ENCODE results near the gene CCDC149. TPM values are rescaled to one million over a fixed set of nuclear protein-coding genes. Genes with fewer than 3 reads are reported as not detected.

The CCDC149 gene
- total RNA-seq, 1 experiment from 2014 or later, result 0.92 TPM

DNA sequence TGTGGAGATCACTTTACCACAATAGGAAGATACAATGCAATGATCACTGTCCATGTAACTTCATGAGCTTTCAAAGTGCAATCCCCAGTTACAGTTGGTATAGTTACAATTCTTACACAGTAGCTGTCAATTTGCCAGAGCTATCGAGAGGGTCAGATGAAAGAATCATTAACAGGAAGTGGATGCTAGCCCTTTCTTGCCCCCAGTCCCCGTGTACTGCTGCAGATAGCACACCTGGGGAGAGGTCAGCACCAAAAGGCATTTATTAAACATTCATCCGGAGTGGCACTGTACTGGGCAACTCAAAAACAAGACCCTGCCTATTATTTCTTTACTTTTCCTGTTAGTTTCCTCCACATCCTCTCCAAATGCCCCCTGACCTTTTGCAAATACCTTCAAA is 69.7 kb downstream of the CCDC149 start:
- no peak for DNase-seq (ENCODE audit: low spot score)

DNA sequence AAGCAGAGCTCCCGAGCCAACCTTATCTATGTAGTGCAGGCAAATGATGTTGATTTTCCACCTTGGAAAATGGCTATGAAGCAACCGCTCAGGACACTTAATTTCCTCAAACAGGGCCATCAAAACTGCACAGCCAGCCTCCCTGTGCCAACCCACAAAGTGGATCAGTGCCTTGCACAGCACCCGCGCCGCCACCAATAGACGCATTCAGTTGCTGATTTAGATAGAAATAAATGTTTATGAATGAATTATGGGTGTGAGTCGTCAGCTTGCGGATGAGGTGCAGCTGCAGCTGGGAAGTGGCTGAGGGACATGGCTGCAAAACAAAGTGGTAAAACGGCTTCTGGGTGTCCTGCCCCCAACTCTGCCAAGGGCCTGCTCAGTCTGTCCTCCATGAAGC is 70.5 kb downstream of the CCDC149 start:
- DNase-seq (ENCODE audit: low spot score), result no peak

DNA sequence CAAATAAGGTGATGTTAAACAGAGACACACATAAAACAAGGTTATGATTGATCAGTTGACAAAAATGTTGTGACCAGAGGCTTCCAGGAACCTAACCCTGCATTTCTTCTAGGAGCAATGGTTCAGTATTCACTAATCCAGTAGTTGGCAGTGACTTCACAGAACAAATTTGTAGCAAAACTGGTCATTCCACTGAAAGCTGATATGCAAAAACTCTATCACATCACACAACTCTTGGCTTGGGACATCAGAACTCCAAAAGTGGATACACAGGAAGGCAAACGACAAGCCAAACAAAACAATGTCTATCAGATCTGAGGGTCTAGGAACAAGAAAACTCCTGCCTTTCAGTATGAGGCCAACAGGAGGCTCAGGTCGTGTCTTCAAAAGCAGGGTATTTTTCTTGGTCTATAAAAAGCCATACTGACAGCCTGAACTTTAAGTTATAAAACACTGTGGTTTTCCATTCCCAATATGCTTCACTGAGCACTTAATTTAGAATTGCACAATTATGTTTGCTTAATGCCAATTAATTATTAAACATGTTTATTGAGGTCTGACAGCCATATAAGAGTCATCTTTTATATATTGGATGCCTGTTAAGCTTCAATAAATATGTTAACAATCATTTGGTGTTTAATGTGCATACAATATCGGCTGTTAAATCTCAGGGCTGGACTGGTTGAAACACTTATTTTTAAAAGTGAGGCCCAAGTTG is 71.9 kb downstream of the CCDC149 start:
- no peak for DNase-seq (ENCODE audit: low spot score)

DNA sequence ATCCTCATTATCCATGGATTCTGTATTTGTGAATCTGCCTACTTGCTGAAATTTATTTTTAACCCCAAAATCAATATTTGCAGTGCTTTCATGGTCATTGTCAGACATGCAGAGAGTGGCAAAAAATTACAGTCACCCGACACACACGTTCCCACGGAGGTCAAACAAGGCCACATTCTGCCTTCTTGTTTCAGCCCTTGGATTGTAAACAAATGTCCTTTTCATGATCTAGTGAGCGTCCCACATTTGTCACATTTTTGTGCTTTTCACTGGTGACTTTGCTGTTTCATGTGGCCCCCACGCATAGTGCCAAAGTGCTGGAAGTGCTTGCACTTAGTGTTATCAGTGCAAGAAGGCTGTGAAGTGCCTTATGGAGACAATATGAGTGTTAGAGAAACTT is 72.5 kb downstream of the CCDC149 start:
- no peak for DNase-seq (ENCODE audit: low spot score)

DNA sequence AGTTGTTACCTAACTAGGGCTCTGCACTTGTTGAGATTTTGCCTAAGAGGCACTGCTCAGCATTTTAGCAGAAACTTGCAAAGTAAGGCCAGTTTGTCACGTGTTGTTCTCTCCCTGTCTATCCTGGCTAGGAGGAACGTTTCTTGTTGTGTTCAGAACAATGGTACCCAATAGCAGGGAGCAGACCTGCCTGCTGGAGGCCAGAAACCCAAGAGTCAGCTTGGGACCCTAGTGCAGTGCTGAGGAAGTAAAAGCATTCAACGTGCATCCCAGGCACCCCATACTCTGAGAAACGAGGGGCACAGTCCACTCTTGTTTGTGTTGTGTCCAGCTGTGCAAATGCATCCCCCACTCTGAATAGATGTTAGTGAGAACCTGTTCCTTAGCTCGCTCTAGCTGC is 75.1 kb downstream of the CCDC149 start:
- no peak for DNase-seq (ENCODE audit: low spot score)

DNA sequence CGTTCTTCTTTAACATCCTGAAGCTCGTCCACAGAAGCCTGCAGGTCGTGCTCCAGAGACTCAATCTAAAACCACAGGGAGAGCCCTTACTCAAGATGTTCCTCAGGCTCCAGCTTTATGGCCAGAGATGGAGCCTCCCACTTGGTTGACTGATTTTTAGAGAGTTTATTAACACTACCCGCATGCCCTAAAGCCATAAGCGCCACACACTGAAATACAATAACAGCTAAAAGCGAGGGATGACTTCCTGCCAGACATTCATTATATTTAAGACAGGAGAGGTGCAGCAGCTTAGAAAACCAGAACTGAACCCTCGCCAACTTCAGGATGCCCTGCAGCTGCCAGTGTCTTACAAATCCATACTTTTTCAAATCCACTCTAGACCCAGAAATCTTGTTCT is 75.5 kb downstream of the CCDC149 start:
- DNase-seq (ENCODE audit: low spot score), result no peak

DNA sequence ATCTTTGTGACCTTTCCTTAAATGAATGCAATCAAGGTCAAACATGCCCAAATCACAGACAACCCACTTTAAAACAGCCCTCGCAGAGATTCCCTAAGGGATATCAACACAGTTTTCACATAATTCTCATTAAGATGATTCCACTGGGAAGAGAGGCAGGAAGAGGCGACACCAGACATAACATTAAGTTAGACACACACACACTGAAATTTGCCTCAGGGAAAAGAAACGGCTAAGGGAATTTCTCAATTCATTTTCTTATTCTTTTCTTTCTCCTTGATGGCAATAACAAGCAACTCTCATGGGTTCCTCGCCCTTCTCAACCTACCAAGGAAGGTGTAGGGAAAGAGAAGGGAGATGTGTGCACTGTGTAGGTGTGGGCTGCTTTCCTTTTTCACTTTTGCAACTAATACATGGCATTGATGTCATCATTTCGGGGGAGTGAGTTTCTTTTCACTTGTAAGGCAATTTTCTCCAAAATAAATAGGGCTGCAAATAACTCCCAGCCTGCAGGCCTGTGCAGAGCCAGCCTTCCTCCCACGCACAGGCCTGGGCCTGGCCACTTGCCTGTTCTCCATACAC is 76.1 kb downstream of the CCDC149 start:
- no peak for DNase-seq (ENCODE audit: low spot score)

DNA sequence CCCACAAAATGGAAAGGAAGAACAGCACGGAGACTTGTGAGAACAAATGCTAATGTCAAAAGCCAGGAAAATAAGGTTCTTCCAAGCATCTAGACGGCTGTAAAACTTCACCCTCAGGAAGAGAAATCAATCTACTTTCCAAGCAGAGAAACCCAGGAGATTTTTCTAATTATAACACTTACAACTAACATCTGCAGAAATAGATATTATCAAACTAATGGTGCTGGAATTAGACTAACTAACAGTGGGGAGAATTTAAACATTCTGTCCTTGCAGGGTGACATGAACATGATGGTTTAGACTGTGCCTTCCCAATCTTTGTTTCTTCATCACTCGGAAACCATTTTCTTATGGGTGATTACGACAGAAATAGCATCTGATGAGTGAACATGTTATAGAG is 77.1 kb downstream of the CCDC149 start:
- no peak for DNase-seq (ENCODE audit: low spot score)

DNA sequence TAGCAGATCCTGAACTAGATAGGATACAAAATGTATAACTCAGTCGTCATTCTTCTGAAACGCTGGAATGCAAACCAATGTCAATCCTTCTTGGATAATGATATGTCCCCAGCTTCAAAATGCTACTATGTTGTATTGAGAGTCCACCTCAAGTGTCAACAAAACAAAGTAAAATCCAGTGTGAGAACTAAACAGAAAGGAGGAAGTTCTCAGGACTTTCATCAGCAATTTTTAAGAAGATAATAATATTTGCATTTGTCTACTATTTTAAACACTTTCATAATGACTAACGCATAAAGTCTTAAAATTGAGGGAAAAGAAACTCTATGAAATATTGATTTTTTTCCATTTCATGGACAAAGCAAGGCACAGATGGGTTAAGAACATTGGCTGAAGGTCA is 81.2 kb downstream of the CCDC149 start:
- no peak for DNase-seq (ENCODE audit: low spot score)

DNA sequence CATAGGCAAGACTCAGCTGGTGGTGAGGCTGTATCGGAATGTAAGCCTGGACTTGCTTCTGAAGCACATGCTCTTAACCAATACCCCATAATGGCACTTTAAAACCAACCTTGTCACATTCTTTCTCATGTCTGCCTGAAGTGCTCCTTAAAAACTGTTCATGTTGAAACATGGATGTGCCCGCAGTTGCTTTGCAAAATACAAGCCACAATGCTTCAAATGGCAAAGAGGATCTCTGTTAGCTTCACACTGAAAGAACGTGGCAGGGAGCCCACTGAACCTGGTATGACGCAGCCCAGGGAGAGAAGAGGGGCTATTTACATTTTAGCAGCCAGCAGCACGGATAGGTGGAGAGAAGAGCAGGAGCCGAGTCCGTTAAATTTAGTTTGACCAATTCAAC is 88.1 kb downstream of the CCDC149 start:
- no peak for DNase-seq (ENCODE audit: low spot score)

DNA sequence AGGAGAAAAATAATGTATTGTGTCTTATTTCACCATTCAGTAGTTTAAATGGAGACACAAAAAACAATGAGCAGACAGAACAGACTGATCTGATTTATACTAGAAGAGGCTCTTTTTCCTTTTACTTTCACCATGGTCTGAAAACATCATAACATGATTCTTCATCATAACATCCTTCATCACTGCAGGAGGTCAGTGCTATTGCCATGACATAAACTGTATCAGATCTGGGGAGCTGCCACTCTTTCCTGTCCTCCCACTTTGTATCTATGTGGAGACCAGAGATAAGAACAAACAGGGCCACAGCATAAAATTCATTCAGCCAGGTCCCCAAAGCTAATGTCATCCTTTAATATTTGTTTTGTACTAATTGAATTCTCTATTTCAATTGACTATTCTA is 92.3 kb downstream of the CCDC149 start:
- no peak for DNase-seq (ENCODE audit: low spot score)

DNA sequence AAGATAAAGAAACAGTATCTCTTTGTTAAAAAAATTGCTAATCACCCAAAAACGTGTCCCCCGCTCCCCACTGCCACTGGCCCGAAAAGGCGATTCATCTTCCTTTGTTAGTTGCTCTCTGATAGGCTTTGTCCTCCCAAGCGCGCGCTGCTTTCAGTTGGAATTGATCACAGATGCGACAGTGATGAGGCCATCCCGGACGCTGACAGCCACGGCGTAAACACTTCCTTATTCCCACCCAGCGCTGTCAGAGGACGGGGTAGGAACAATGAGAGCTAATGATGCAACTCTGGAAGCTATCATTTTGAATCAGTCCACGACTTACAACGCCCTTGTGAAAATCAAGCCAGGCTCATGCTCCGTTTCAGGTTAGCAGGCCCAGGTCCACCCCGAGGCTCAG is 96.0 kb downstream of the CCDC149 start:
- DNase-seq (ENCODE audit: low spot score), result no peak

DNA sequence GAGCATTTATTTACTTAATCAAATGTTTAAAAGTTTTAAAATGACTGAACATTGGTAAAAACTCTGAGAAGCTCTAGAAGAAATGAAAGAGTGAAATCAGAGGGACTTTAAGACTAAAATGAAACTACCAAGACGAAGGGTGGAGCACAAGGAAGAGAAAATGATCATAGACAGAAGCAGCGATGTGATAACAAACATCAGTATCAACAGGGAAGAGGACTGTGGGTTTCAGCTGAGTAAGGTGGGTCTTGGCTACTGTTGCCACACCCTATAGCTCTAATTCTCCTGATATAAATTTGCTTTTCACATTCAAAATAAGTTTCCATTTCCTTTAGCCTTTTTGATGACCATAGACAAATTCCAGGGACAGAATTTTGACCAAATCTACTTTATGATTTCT is 99.1 kb downstream of the CCDC149 start:
- DNase-seq (ENCODE audit: low spot score), result no peak

DNA sequence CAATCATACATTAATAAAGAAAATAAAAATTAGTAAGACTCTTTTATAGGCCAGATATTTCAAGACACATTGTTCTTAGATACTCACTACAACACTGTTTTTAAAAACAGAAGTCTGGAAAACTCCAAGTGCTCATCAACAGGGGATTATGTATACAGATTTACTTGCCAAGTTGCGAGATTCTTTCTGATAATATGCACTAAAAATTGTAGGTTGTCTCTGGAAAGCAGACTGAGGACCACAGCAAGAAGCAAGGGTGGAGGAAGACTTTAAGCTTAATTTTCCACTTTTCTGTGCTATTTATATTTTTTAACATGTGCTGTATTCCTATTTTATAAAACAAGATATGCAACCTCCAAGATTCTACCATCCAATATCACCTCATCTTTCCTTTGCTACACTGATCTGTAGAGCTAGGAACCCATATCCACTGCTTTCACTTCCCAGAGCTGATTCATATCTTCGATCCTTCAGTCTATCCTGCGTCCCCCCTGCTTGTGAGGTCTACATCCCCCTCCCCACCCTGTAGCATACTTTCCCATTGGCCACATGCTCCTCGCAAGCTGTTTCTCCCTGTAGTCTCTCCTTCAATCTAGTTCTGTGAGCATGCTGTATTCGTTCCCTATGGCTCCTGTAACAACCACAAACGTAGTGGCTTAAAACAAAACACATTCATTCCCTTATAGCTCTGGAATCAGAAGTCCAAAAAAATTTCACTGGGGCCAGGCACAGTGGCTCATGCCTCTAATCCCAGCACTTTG is 101.8 kb downstream of the CCDC149 start:
- no peak for DNase-seq (ENCODE audit: low spot score)

DNA sequence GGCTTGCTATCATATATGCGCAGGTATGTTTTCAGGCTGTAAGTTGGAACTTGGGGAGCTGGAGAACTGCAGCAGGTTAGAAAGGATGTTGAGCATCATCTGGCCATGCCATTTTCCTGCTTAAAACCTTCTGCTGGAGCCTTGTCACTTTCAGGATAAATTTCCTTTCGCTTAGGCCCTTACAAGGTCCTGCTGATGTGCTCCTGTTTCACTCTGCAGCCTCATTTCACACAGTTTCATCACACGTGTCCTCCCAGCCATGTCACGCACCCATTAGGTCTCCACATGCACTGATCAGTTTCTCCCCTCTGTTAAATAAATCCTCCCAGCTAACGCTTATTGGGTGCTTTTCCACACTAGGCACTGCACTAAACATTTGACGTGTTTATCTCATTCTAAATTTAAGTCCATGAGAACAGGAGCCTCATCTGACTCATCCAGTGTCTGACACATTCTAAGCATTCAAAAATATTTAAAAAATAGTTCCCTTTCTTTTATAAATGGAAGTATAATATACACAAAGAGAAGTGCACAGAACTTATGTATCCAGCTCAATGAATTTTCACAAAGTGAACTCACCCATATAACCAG is 102.9 kb downstream of the CCDC149 start:
- no peak for DNase-seq (ENCODE audit: low spot score)

DNA sequence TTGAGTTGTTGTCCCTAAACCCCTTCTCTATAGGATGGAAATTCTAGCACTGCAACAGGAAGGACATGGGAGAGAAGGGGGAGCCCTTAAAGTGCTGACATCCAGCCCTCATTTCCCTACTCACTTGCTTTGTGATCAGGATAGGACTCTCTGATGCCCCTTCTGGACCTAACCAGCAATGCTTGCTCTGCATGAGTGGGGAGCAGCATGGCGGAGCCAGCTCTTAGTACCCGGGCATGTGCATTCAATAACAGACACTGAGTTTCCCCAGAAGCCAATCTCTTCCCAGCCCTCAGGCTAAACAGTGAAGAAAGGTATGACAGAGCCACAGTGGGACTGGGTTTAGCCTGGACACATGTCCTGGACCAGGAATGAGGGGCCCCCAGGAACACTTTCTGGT is 103.5 kb downstream of the CCDC149 start:
- peak; percentile 15 for DNase-seq (ENCODE audit: low spot score)

DNA sequence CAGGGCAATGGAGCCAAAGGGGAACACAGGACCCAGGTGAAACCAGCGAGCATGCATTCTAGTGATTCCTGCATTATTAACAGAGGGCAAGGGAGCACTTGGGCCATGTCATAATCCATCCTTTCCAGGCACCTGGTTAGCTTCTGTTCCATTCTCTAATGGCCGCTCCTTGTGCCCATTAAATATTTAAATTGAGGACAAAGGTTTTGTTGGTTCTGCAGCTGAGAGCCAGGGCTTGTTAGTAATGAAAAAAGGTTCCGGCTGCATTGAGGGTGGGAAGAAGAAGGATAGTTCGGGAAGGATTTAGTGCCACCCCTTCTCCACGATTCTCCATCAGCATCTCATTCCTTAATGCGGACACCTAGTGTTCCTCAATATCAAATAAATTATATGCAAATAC is 103.9 kb downstream of the CCDC149 start:
- no peak for DNase-seq (ENCODE audit: low spot score)

DNA sequence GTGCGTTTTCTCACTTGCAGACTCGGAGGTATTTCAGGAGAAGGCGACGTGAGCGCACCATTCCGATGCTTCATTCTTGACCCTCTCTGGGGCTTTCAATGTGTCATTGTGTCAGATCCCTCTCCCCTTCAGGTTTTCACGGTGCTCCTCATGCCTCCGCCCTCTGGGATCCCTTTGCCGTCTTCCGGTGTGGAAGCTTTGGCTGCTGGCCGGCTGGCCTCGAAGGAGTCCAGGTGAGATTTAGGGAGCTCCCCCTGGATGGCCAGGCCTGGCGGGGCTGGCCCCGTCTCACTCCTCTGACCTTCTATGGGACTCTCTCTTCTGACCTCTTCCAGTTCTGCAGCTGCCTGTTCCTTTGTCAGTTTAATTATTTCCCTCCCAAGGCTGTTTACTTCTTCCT is 104.6 kb downstream of the CCDC149 start:
- no peak for DNase-seq (ENCODE audit: low spot score)

DNA sequence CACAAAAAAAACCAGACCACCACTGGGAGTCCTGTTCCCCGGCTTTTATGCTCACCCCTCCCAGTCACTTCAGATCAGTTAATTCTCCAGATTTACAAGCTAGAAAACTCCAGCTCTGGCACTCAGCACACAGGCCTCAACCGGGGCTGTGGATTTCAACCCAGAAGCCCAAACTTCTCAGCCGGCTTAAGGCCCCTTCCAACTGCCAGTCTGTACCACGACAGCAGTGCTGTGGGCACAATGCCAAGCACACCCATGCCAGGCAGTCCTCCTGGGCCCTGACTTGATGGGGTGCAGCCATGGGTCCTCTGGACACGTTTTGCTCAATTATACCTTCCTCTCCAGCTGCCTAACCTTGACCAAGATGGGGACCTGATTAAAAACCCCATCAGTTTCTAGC is 105.2 kb downstream of the CCDC149 start:
- DNase-seq (ENCODE audit: low spot score), result no peak

DNA sequence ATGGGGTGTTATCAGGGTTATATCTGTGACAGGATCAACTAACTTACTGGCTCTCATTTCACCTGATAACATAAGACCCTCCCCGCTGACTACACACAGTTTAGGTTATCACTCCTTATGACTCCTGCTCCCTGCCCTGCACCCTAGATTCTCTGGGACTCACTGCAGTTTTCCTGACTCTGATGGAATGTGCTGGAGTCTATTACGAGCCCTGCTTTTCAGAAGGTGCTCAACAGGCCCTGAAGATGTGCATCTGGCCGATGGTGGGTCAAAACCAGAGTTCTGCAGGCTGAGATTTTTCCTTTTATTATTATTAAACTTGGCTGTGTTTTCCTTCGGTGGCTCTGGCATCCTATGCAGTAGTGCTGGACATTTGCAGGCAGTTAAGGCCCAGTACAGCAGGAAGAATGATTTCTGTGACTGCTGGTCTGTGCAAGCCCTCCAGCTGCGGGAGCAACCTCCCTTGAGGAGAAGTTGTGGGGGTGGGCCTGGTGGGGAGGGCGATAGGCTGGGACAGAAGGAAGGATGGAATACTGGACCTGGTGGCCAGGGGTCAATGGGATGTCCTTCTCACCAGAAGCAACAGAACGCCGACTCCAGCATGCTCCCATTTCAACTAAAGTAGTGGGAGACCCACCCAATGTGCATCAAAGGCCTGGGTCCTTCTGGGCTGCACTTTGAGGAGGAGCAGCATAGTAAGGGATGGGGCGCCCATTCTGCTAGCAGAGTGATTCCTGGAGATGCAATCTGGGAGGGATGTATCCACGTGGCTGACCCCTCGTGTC is 106.4 kb downstream of the CCDC149 start:
- no peak for DNase-seq (ENCODE audit: low spot score)

DNA sequence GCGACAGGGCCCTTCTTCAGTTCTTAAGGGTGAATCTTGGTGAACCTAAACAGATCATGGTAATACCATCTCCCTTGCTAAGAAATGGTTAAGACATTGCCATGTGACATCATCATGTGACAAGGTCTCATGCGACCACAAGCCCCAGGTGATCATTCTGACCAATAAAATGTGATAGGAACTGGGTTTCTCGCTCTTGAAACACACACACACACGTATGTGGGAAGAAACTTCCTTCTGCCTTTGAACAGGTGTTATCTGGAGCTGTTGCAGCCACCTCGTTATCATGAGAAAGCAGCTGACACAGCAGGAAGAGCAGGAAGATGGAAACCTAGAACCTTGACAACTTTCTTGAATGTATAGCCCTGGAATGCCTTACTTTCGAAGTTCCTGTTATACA is 107.3 kb downstream of the CCDC149 start:
- DNase-seq (ENCODE audit: low spot score), result no peak

DNA sequence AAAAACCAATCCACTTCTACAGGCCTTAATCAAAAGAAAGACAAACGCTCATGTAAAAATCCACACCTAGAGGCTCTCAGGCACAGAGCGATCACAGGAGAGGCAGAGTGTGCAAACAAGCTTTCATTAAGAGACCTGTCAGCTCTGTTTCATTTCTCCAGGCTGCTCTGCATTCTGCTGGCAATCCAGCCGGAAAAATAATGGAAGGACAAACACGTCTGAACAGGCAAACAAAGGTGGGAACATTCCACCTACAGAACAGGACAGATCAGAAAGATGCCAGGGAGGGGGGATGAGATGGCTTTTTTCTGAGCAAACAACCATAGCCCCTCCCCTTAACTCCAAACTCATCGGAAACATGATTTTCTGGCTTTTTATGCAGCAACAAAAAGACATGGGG is 107.8 kb downstream of the CCDC149 start:
- DNase-seq (ENCODE audit: low spot score), result no peak
